ENCODE measurements around the gene ZFYVE28.

GRCh38 chr4:2295900-2296442 is 122.5 kb downstream of the ZFYVE28 start:
- no peak for TF ChIP-seq CTCF (IDR thresholded peaks at IDR 0.05)
- TF ChIP-seq FOXJ3 (CRISPR knock-in tag; IDR thresholded peaks at IDR 0.05) = no peak
- no peak for TF ChIP-seq YY1 (IDR thresholded peaks at IDR 0.05; ENCODE audit: low read depth)
- no peak for TF ChIP-seq TAF1 (IDR thresholded peaks at IDR 0.05; ENCODE audit: borderline replicate concordance, low read depth, low read length)
- TF ChIP-seq REST (IDR thresholded peaks at IDR 0.05; ENCODE audit: low read depth, low read length) = no peak
- no peak for TF ChIP-seq EP300 (IDR thresholded peaks at IDR 0.05; ENCODE audit: borderline replicate concordance in 1 of 2, low read depth in 1 of 2, low read length in 1 of 2)
- TF ChIP-seq POLR2AphosphoS5 (IDR thresholded peaks at IDR 0.05; ENCODE audit: low read depth, low read length) = no peak
- no peak for TF ChIP-seq USF1 (IDR thresholded peaks at IDR 0.05; ENCODE audit: borderline replicate concordance, low read depth)
- TF ChIP-seq RAD21 (IDR thresholded peaks at IDR 0.05; ENCODE audit: low read length) = no peak
- TF ChIP-seq GATA2 (CRISPR knock-in tag; IDR thresholded peaks at IDR 0.05) = no peak
- TF ChIP-seq EZH2phosphoT487 (IDR thresholded peaks at IDR 0.05; ENCODE audit: borderline replicate concordance, low read depth) = no peak
- no peak for TF ChIP-seq ZBTB33 (IDR thresholded peaks at IDR 0.05; ENCODE audit: borderline replicate concordance, low read depth)

Measured in SK-N-SH (cell line).